DND-41 (cell line): ENCODE measurements around the gene LRRC72.

Experiments
- CTCF ChIP-seq: IDR thresholded peaks from 2 replicates; pipeline ENCODE4 v1.5.1; 2012; ENCODE audit warnings: borderline replicate concordance, low read length, moderate library complexity, mild to moderate bottlenecking; ENCODE audit not compliant: poor library complexity, severe bottlenecking; ENCODE audit errors: extremely low read depth
- EZH2 ChIP-seq: IDR thresholded peaks from 3 replicates; pipeline ENCODE4 v1.6.1; 2012; ENCODE audit warnings: borderline replicate concordance, low read depth, mild to moderate bottlenecking, moderate library complexity, low read length, inconsistent platforms; ENCODE audit not compliant: severe bottlenecking

- TF ChIP-seq CTCF, result no peak
- TF ChIP-seq EZH2, result no peak
Measured at GRCh38 chr7:16494551-16494950, 32.1 kb upstream of the LRRC72 start.
